ENCODE data around the gene UBR1.
A peak's percentile ranks its signal among the peaks of the same experiment; 100 is the strongest.
"Not testable (repeated sequence)": the region's sequence is repeated elsewhere in the genome, so short reads cannot be mapped to it uniquely, and the experiment has no call there.

Gene UBR1

DNA sequence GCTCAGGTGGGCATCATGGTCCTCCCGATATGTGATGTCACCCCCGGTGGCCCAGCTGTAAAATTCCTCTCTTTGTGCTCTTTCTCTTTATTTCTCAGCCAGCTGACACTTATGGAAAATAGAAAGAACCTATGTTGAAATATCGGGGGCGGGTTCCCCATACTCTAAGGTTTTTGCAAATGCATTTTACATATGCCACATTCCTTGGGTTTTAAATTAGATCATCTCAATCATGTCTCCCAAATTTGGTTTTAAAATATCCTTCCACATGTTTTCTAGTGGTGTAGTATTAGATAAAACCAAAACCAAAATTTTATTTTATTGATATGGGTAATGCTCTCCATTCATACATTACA is 23.1 kb upstream of the UBR1 start:
- no peak for DNase-seq (ENCODE audit: low read depth in 1 of 2, low spot score in 1 of 2)
- TF ChIP-seq SPI1 (IDR thresholded peaks at IDR 0.05; ENCODE audit: borderline replicate concordance, low read depth), result no peak
- no peak for TF ChIP-seq GABPA (IDR thresholded peaks at IDR 0.05; ENCODE audit: low read depth)
- TF ChIP-seq POLR2AphosphoS5 (IDR thresholded peaks at IDR 0.05; ENCODE audit: low read depth), result no peak
- TF ChIP-seq, protein P1, sequence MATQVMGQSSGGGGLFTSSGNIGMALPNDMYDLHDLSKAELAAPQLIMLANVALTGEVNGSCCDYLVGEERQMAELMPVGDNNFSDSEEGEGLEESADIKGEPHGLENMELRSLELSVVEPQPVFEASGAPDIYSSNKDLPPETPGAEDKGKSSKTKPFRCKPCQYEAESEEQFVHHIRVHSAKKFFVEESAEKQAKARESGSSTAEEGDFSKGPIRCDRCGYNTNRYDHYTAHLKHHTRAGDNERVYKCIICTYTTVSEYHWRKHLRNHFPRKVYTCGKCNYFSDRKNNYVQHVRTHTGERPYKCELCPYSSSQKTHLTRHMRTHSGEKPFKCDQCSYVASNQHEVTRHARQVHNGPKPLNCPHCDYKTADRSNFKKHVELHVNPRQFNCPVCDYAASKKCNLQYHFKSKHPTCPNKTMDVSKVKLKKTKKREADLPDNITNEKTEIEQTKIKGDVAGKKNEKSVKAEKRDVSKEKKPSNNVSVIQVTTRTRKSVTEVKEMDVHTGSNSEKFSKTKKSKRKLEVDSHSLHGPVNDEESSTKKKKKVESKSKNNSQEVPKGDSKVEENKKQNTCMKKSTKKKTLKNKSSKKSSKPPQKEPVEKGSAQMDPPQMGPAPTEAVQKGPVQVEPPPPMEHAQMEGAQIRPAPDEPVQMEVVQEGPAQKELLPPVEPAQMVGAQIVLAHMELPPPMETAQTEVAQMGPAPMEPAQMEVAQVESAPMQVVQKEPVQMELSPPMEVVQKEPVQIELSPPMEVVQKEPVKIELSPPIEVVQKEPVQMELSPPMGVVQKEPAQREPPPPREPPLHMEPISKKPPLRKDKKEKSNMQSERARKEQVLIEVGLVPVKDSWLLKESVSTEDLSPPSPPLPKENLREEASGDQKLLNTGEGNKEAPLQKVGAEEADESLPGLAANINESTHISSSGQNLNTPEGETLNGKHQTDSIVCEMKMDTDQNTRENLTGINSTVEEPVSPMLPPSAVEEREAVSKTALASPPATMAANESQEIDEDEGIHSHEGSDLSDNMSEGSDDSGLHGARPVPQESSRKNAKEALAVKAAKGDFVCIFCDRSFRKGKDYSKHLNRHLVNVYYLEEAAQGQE (IDR thresholded peaks at IDR 0.05; ENCODE audit: insufficient replicate concordance, low read depth), result no peak
- TF ChIP-seq, protein P2, sequence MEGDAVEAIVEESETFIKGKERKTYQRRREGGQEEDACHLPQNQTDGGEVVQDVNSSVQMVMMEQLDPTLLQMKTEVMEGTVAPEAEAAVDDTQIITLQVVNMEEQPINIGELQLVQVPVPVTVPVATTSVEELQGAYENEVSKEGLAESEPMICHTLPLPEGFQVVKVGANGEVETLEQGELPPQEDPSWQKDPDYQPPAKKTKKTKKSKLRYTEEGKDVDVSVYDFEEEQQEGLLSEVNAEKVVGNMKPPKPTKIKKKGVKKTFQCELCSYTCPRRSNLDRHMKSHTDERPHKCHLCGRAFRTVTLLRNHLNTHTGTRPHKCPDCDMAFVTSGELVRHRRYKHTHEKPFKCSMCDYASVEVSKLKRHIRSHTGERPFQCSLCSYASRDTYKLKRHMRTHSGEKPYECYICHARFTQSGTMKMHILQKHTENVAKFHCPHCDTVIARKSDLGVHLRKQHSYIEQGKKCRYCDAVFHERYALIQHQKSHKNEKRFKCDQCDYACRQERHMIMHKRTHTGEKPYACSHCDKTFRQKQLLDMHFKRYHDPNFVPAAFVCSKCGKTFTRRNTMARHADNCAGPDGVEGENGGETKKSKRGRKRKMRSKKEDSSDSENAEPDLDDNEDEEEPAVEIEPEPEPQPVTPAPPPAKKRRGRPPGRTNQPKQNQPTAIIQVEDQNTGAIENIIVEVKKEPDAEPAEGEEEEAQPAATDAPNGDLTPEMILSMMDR (IDR thresholded peaks at IDR 0.05; ENCODE audit: insufficient read depth, low read length), result no peak
- Histone ChIP-seq H3K27ac (replicated peaks) (no peak overlapping the region), H3K4me3 (replicated peaks; ENCODE audit: insufficient read depth, low read length) (no peak overlapping the region), H3K27me3 (ENCODE audit: insufficient read depth, poor library complexity, severe bottlenecking) (no peaks in the 10 kb centered on the region)

DNA sequence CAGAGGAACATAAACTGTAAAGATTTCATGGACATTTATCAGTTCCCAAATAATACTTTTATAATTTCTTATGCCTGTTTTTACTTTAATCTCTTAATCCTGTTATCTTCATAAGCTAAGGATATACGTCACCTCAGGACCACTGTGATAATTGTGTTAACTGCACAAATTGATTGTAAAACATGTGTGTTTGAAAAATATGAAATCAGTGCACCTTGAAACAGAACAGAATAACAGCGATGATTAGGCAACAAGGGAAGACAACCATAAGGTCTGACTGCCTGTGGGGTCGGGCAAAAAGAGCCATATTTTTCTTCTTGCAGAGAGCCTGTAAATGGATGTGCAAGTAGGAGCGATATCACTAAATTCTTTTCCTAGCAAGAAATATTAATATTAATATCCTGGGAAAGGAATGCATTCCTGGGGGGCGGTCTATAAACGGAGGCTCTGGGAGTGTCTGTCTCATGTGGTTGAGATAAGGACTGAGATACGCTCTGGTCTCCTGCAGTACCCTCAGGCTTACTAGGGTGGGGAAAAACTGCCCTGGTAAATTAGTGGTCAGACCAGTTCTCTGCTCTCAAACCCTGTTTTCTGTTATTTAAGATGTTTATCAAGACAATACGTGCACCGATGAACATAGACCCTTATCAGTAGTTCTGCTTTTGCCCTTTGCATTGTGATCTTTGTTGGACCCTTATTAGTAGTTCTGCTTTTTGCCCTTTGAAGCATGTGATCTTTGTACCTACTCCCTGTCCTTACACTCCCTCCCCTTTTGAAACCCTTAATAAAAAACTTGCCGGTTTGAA is 22.5 kb upstream of the UBR1 start:
- not testable (repeated sequence) for H3K27me3 ChIP-seq (ENCODE audit: insufficient read depth, poor library complexity, severe bottlenecking); H3K27ac ChIP-seq (replicated peaks); H3K4me3 ChIP-seq (replicated peaks; ENCODE audit: insufficient read depth, low read length)
- peak in 1 of 2 experiments; percentile 14 for DNase-seq (ENCODE audit: low read depth in 1 of 2, low spot score in 1 of 2)

DNA sequence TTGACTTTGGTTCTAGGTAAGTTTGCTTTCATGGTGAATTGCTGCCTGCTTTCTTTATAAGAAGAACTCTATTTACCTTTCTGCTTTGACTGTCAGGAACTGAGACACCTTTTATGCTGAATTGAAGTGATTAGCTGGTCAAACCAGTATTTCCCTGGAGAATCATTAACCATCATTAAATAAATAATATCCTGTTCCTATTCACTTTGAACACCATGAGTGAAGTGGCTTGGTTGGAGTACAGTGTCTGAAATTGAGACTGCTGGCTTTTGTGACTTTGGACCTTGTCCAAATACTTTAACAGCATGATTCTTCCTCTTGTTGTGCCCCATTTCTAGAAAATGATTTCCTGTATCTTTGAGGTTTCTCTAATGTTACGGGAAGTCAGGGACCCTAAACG is 21.9 kb upstream of the UBR1 start:
- TF ChIP-seq, protein P2 (IDR thresholded peaks at IDR 0.05; ENCODE audit: insufficient read depth, low read length), result no peak
- TF ChIP-seq GABPA (IDR thresholded peaks at IDR 0.05; ENCODE audit: low read depth), result no peak
- DNase-seq (ENCODE audit: low read depth in 1 of 2, low spot score in 1 of 2), result no peak
- Histone ChIP-seq H3K27ac (replicated peaks) (no peak overlapping the region), H3K27me3 (ENCODE audit: insufficient read depth, poor library complexity, severe bottlenecking) (no peaks in the 10 kb centered on the region), H3K4me3 (replicated peaks; ENCODE audit: insufficient read depth, low read length) (no peak overlapping the region)

DNA sequence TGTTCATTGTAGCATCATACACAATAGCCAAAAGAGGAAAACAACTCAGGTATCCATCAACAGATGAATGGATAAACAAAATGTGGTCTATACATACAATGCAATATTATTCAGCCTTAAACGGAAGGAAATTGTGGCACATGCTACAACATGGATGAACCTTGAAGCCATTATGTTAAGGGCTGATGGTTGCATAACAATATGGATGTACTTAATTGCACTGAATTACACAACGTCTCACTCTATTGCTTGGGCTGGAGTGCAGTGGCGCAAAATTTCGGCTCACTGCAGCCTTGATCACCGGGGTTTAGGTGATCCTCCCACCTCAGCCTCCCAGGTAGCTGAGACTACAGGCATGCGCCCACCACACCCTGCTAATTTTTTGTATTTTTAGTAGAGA is 20.5 kb upstream of the UBR1 start:
- Histone ChIP-seq H3K27me3 (ENCODE audit: insufficient read depth, poor library complexity, severe bottlenecking) (no peaks in the 10 kb centered on the region), H3K27ac (replicated peaks) (no peak overlapping the region), H3K4me3 (replicated peaks; ENCODE audit: insufficient read depth, low read length) (no peak overlapping the region)
- DNase-seq (ENCODE audit: low read depth in 1 of 2, low spot score in 1 of 2), result peak; percentile 13 to 81
- TF ChIP-seq, protein P1 (IDR thresholded peaks at IDR 0.05; ENCODE audit: insufficient replicate concordance, low read depth), result no peak
- TF ChIP-seq, protein P2 (IDR thresholded peaks at IDR 0.05; ENCODE audit: insufficient read depth, low read length), result no peak
- TF ChIP-seq SPI1 (IDR thresholded peaks at IDR 0.05; ENCODE audit: borderline replicate concordance, low read depth) (no peak), GABPA (IDR thresholded peaks at IDR 0.05; ENCODE audit: low read depth) (no peak), POLR2AphosphoS5 (IDR thresholded peaks at IDR 0.05; ENCODE audit: low read depth) (no peak)
